Smooth muscle cell (in vitro differentiated cells): ENCODE measurements around the gene EIPR1. TPM values are rescaled to one million over a fixed set of nuclear protein-coding genes. Genes with fewer than 3 reads are reported as not detected.
"Not testable (repeated sequence)": the region's sequence is repeated elsewhere in the genome, so short reads cannot be mapped to it uniquely, and the experiment has no call there.

Experiments used
- DNase-seq: peaks from one replicate; lab custom pipeline; 2025; ENCODE audit not compliant: unreplicated experiment; lab: John Stamatoyannopoulos, UW
- H2AFZ ChIP-seq: fragments of 200-600 bp; sonication (generic); 2 replicates; pipeline ENCODE4 v1.6.0; 2016; ENCODE audit warnings: antibody characterized with exemption, low read depth, mild to moderate bottlenecking
- H3F3A ChIP-seq: fragments of 200-600 bp; sonication (generic); 2 replicates; pipeline ENCODE4 v1.6.0; 2017; ENCODE audit warnings: antibody characterized with exemption, low read depth
- H3K27ac ChIP-seq: fragments of 200-600 bp; sonication (generic); 2 replicates; pipeline ENCODE4 v1.5.1; 2016; ENCODE audit warnings: low read depth, mild to moderate bottlenecking
- H3K27me3 ChIP-seq: fragments of 200-600 bp; sonication (generic); 2 replicates; pipeline ENCODE4 v1.6.1; 2016; ENCODE audit warnings: low read depth, mild to moderate bottlenecking
- H3K36me3 ChIP-seq: fragments of 200-600 bp; sonication (generic); 2 replicates; pipeline ENCODE4 v1.5.1; 2016; ENCODE audit warnings: low read depth
- H3K4me1 ChIP-seq: fragments of 200-600 bp; sonication (generic); 2 replicates; pipeline ENCODE4 v1.5.1; 2016; ENCODE audit warnings: low read depth
- H3K4me2 ChIP-seq: fragments of 200-600 bp; sonication (generic); 2 replicates; pipeline ENCODE4 v1.6.0; 2016; ENCODE audit warnings: mild to moderate bottlenecking
- H3K4me3 ChIP-seq: fragments of 200-600 bp; sonication (generic); 2 replicates; pipeline ENCODE4 v1.5.1; 2016; ENCODE audit warnings: mild to moderate bottlenecking
- H3K79me2 ChIP-seq: fragments of 200-600 bp; sonication (generic); 2 replicates; pipeline ENCODE4 v1.6.0; 2016; ENCODE audit warnings: low read depth, mild to moderate bottlenecking
- H3K9ac ChIP-seq: fragments of 200-600 bp; sonication (generic); 2 replicates; pipeline ENCODE4 v1.6.0; 2016; ENCODE audit warnings: low read depth
- H3K9me3 ChIP-seq: fragments of 200-600 bp; sonication (generic); replicated peaks from 2 replicates; pipeline ENCODE4 v1.5.1; 2016; ENCODE audit warnings: low read depth
- H4K20me1 ChIP-seq: fragments of 200-600 bp; sonication (generic); 2 replicates; pipeline ENCODE4 v1.6.0; 2016; ENCODE audit warnings: low read depth
- WGBS: methylation state at CpG from one replicate; pipeline ENCODE4 v1.1.7; 2016; ENCODE audit warnings: low lambda C conversion rate; 5-methylcytosine and 5-hydroxymethylcytosine counted together
- polyA plus RNA-seq: library from polyadenylated mRNA; unstranded; fragments of >200 nt; fragmentation: Nextera tagmentation; extraction: Ambion mirVana; gene quantifications from 2 replicates; pipeline ENCODE4 v1.2.1, GENCODE V29; 2016
- total RNA-seq: library from RNA; depleted of rRNA; stranded (reverse); fragments of >200 nt; gene quantifications from 2 replicates; pipeline ENCODE4 v1.2.3, GENCODE V29; 2014
- TF ChIP-seq, protein P1 (sequence below): fragments of 200-600 bp; sonication (generic); IDR thresholded peaks from 2 replicates; pipeline ENCODE4 v1.5.1; 2017; ENCODE audit warnings: borderline replicate concordance, mild to moderate bottlenecking, antibody characterized with exemption; ENCODE audit not compliant: insufficient read depth, poor library complexity, severe bottlenecking

Gene EIPR1
- total and polyA plus RNA-seq, 2 experiments from 2014 or later, result 18.5 to 23.1 TPM

DNA sequence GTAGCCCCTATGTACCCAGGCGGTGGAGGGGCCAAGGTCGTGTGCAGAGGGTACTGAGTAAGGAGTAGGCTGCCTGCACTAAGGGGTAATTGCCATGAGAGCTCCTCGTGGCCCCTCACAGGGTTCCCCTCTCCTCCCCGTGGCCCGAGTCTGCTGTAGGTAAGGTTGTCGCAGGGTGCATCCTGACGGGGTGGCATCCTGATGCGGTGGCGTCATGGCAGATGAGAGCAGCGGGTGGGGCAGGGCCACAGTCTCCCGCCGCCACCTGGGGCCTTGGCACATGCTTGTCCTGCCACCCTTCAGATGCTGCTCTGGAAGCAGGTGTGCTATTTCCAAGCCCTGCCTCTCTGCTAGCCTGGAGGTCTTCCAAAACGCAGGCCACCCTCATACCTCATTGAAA lies 89.7 kb downstream of the EIPR1 start:
- TF ChIP-seq, protein P1, sequence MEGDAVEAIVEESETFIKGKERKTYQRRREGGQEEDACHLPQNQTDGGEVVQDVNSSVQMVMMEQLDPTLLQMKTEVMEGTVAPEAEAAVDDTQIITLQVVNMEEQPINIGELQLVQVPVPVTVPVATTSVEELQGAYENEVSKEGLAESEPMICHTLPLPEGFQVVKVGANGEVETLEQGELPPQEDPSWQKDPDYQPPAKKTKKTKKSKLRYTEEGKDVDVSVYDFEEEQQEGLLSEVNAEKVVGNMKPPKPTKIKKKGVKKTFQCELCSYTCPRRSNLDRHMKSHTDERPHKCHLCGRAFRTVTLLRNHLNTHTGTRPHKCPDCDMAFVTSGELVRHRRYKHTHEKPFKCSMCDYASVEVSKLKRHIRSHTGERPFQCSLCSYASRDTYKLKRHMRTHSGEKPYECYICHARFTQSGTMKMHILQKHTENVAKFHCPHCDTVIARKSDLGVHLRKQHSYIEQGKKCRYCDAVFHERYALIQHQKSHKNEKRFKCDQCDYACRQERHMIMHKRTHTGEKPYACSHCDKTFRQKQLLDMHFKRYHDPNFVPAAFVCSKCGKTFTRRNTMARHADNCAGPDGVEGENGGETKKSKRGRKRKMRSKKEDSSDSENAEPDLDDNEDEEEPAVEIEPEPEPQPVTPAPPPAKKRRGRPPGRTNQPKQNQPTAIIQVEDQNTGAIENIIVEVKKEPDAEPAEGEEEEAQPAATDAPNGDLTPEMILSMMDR, result no peak
- Histone ChIP-seq H3K79me2 (no peaks in the 10 kb centered on the region), H3K9me3 (no peaks in the 10 kb centered on the region), H3K27ac (no peak overlapping the region), H3K9ac (no peak overlapping the region), H3K36me3 (no peaks in the 10 kb centered on the region), H3K4me2 (no peak overlapping the region), H3K4me3 (no peak overlapping the region), H3K4me1 (no peaks in the 10 kb centered on the region), H2AFZ (no peak overlapping the region), H4K20me1 (peaks cover 64% of the 10 kb centered on the region), H3K27me3 (no peaks in the 10 kb centered on the region), H3F3A (no peaks in the 10 kb centered on the region)
- no peak for DNase-seq
- 98% methylated on average over 13 of the region's 13 CpGs for WGBS

DNA sequence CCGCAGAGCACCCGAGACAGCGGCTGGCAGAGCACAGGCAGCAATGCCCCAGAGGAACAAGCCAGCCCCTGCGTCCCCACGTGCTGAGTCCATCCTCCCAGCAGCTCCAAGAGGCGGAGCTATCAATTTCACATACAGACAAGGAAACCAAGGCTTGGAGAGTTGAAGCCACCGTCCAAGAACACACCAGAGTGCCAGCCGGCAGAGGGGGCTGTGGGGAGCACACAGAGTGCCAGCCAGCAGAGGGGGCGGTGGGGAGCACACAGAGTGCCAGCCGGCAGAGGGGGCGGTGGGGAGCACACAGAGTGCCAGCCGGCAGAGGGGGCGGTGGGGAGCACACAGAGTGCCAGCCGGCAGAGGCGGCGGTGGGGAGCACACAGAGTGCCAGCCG lies 91.0 kb downstream of the EIPR1 start:
- H3K27ac ChIP-seq, H3K36me3 ChIP-seq, H3K9ac ChIP-seq, H3F3A ChIP-seq, DNase-seq, H3K4me2 ChIP-seq, H3K4me3 ChIP-seq, H3K4me1 ChIP-seq, H3K27me3 ChIP-seq, H3K79me2 ChIP-seq, H2AFZ ChIP-seq, H3K9me3 ChIP-seq: not testable (repeated sequence)
- WGBS, result 85% methylated on average over 11 of the region's 17 CpGs
- H4K20me1 ChIP-seq, result peaks cover 64% of the 10 kb centered on the region

DNA sequence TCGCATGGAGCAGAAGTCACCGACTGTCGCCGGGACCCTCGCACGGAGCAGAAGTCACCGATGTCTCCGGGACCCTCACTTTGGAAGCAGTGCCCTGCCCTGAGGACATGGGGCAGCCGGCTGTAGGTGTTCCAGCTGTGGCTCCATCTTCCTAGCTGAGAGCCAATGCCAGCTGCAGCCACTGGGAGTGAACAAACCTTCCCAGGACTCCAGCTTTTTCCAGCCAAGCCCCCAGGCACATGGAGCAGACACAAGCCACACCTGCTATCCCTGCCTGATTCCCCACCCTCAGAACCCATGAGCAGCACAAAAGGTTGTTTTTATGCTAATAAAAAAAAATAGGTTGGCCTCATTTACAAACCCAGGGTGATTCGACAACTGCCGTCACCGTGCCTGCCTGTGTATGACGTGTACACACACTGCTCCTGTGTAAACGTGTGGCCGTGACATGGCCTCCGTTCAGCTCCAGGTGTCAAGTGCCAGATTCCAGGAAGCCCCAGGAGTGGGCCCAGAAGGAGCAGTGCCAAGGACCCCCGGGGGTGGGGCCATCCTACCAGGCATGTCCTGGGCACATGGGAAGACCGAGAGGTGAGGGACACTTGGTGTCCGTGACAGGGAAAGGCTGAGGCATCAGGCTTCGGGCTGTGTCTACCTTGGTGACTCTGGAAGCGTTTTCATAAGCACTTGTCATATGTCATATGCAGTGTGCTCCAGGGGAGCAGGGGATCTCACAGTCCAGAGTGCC lies 91.5 kb downstream of the EIPR1 start:
- no peaks in the 10 kb centered on the region for H3K4me1 ChIP-seq
- whole genome bisulfite sequencing, result 95% methylated on average over 21 of the region's 21 CpGs

DNA sequence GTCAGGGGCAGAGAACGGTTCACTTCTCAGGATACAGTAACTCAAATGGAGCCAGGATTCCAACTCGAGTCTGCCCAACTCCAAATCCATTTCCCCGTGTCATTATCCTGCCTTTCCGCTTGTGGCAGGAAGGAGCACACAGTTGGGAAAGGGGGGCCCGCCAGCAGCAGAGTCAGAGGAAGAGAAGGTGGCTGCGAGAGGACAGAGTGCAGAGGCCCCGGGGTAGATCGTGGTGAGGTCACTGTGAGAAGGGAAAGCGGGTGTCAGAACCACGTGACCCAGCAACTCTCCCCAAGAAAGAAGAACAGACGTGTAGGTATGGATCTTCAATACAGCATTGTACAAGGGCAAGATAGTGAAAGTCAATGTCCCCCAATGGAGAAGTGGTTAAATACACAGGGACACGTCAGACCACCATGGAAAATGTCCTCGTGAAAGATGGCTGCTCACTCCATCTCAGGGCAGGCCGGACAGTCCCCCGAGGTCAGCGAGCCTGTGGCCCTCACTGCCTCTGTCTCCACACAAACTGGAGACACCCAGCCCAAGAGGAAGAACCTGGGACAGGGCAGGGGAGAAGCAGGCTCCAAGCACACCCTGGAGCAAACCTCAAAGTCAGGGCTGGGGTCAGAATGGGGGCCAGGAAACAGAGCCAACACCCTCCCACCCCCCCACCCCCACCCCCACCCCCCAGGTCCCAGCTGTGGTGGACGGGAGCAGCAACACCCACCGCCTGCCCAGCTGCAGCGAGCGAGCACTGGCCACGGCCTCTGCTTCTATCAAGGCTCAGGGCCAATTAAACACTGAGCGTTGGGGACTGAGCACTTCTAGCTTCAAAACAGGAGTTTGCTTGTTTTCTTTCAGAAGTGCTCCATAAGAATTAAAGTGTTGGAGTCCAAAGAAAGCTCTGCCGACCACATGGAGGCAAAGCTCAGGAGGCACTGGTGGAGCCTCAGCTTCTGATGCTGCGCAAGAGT lies 92.7 kb downstream of the EIPR1 start:
- Histone ChIP-seq H3K79me2 (no peaks in the 10 kb centered on the region), H4K20me1 (peaks cover 47% of the 10 kb centered on the region), H3K27me3 (no peaks in the 10 kb centered on the region), H3K9me3 (no peaks in the 10 kb centered on the region), H3K4me3 (no peak overlapping the region), H3K4me2 (no peak overlapping the region), H3K27ac (no peak overlapping the region), H3K9ac (no peak overlapping the region), H3K36me3 (no peaks in the 10 kb centered on the region), H2AFZ (no peak overlapping the region), H3F3A (no peaks in the 10 kb centered on the region), H3K4me1 (no peaks in the 10 kb centered on the region)
- DNase-seq, result no peak
- WGBS, result 94% methylated on average over 24 of the region's 24 CpGs
- TF ChIP-seq, protein P1, result no peak

More for the DNA sequence above, 91.5 kb downstream of the EIPR1 start:
- H4K20me1 ChIP-seq, result peaks cover 58% of the 10 kb centered on the region
- no peaks in the 10 kb centered on the region for H3K36me3 ChIP-seq
- no peak for DNase-seq
- H3K79me2 ChIP-seq, result no peaks in the 10 kb centered on the region
- TF ChIP-seq, protein P1, result no peak
- H2AFZ ChIP-seq, result no peak overlapping the region
- H3K9ac ChIP-seq, result no peak overlapping the region
- no peaks in the 10 kb centered on the region for H3K9me3 ChIP-seq
- no peak overlapping the region for H3K27ac ChIP-seq
- no peak overlapping the region for H3K4me3 ChIP-seq
- no peak overlapping the region for H3K4me2 ChIP-seq
- H3K27me3 ChIP-seq, result no peaks in the 10 kb centered on the region
- H3F3A ChIP-seq, result no peaks in the 10 kb centered on the region

DNA sequence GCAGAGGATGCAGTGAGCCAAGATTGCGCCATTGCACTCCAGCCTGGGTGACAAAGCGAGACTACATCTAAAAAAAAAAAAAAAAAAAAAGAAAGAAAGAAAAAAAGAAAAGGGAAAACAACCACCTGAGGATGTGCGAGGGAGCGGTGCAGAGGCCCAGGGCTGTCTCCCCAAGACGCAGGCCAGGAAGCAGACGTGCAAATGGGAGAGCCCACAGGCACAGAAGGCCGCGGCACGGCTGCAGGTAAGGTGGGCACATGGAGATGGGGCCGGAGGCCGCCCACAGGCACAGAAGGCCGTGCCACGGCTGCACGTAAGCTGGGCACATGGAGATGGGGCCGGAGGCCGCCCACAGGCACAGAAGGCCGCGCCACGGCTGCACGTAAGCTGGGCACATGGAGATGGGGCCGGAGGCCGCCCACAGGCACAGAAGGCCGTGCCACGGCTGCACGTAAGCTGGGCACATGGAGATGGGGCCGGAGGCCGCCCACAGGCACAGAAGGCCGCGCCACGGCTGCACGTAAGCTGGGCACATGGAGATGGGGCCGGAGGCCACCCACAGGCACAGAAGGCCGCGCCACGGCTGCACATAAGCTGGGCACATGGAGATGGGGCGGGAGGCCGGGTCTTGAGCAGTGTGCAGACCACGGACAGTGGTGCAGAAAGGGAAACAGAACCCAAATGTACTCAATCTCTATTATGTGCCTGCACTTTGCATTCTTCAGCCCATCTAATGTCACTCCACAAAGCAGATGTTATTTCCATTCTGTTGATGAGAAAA lies 93.6 kb downstream of the EIPR1 start:
- WGBS, result 98% methylated on average over 30 of the region's 38 CpGs
- not testable (repeated sequence) for DNase-seq

More for the DNA sequence above, 93.6 kb downstream of the EIPR1 start:
- H3K27me3 ChIP-seq, H3K4me1 ChIP-seq, H3K4me2 ChIP-seq, H3K36me3 ChIP-seq, H3K9ac ChIP-seq, H3K79me2 ChIP-seq, H3K9me3 ChIP-seq, H2AFZ ChIP-seq, H3K4me3 ChIP-seq, H3F3A ChIP-seq, H3K27ac ChIP-seq: not testable (repeated sequence)
- peaks cover 38% of the 10 kb centered on the region for H4K20me1 ChIP-seq
